DOHH2 (cell line): ENCODE measurements around the gene OR2T10.
"Not testable (repeated sequence)": the region's sequence is repeated elsewhere in the genome, so short reads cannot be mapped to it uniquely, and the experiment has no call there.

Experiments
- EZH2phosphoT487 ChIP-seq: fragments of 200-600 bp; sonication (generic); IDR thresholded peaks from 2 replicates; pipeline ENCODE4 v1.6.1; 2017; ENCODE audit warnings: borderline replicate concordance, mild to moderate bottlenecking, antibody characterized with exemption, low read length, moderate library complexity, mixed read lengths
- TF ChIP-seq, protein P1 (sequence below): fragments of 200-600 bp; sonication (generic); IDR thresholded peaks from one replicate; pipeline ENCODE4 v1.5.1; 2014; ENCODE audit warnings: antibody characterized with exemption, mild to moderate bottlenecking, low read depth, low read length; ENCODE audit not compliant: poor library complexity, severe bottlenecking

DNA sequence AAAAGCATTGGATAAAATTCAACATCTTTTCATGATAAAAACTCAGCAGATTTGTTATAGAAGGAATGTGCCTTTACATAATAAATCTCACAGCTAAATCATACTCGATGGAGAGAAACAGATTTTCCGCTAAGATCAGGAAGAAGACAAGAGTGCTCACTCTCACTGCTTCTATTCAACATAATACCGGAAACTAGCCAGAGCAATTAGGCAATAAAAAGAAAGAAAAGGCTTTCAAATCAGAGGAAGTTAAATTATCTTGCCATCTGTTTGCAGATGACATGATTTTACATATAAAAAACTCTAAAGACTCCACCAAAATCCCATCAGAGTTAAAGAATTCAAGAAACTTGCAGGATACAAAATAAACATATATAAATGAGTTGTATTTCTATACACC is 26.7 kb downstream of the OR2T10 start:
- TF ChIP-seq, protein P1, sequence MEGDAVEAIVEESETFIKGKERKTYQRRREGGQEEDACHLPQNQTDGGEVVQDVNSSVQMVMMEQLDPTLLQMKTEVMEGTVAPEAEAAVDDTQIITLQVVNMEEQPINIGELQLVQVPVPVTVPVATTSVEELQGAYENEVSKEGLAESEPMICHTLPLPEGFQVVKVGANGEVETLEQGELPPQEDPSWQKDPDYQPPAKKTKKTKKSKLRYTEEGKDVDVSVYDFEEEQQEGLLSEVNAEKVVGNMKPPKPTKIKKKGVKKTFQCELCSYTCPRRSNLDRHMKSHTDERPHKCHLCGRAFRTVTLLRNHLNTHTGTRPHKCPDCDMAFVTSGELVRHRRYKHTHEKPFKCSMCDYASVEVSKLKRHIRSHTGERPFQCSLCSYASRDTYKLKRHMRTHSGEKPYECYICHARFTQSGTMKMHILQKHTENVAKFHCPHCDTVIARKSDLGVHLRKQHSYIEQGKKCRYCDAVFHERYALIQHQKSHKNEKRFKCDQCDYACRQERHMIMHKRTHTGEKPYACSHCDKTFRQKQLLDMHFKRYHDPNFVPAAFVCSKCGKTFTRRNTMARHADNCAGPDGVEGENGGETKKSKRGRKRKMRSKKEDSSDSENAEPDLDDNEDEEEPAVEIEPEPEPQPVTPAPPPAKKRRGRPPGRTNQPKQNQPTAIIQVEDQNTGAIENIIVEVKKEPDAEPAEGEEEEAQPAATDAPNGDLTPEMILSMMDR, result not testable (repeated sequence)
- TF ChIP-seq EZH2phosphoT487, result not testable (repeated sequence)
